NCI-H2029 treated with DMSO at 0.1 percent for 48 hours (cell line): ENCODE measurements around the gene COPS8.

ENCODE experiments used
- DNase-seq: peaks from one replicate; lab custom pipeline; 2025; lab: John Stamatoyannopoulos, UW

Gene COPS8

GRCh38 chr2:237101118-237101979 lies 15.7 kb downstream of the COPS8 start:
- DNase-seq: no peak

GRCh38 chr2:237102428-237102827 lies 16.7 kb downstream of the COPS8 start:
- DNase-seq: no peak

GRCh38 chr2:237109421-237109934 lies 23.8 kb downstream of the COPS8 start:
- DNase-seq: no peak

- DNase-seq: no peak
Observed at GRCh38 chr2:237113026-237113795, 27.5 kb downstream of the COPS8 start.

GRCh38 chr2:237115870-237116269 lies 30.2 kb downstream of the COPS8 start:
- no peak for DNase-seq

- no peak for DNase-seq
Observed at GRCh38 chr2:237116431-237116830, 30.7 kb downstream of the COPS8 start.

- peak; percentile 41 for DNase-seq
Observed at GRCh38 chr2:237118025-237118424, 32.3 kb downstream of the COPS8 start.

- peak; percentile 60 for DNase-seq
Observed at GRCh38 chr2:237118561-237119155, 33.0 kb downstream of the COPS8 start.

GRCh38 chr2:237120916-237121315 lies 35.2 kb downstream of the COPS8 start:
- no peak for DNase-seq

- DNase-seq: no peak
Observed at GRCh38 chr2:237121321-237121720, 35.6 kb downstream of the COPS8 start.

- peak; percentile 57 for DNase-seq
Observed at GRCh38 chr2:237122214-237122666, 36.6 kb downstream of the COPS8 start.

- DNase-seq: no peak
Observed at GRCh38 chr2:237124820-237125219, 39.1 kb downstream of the COPS8 start.

GRCh38 chr2:237125967-237126366 lies 40.3 kb downstream of the COPS8 start:
- no peak for DNase-seq

- DNase-seq: no peak
Observed at GRCh38 chr2:237126519-237127174, 41.0 kb downstream of the COPS8 start.

- no peak for DNase-seq
Observed at GRCh38 chr2:237128026-237128703, 42.5 kb downstream of the COPS8 start.

GRCh38 chr2:237128845-237129592 lies 43.3 kb downstream of the COPS8 start:
- DNase-seq: no peak

- no peak for DNase-seq
Observed at GRCh38 chr2:237129625-237130263, 44.1 kb downstream of the COPS8 start.

- no peak for DNase-seq
Observed at GRCh38 chr2:237130562-237131421, 45.1 kb downstream of the COPS8 start.
